H1 (cell line): ENCODE measurements around the gene GID4. TPM values are rescaled to one million over a fixed set of nuclear protein-coding genes. Genes with fewer than 3 reads are reported as not detected.

Experiments
- ASH2L ChIP-seq: fragments of 200-600, 300-600 bp; sonication (generic); IDR thresholded peaks from one replicate; pipeline ENCODE4 v1.7.1; 2017; ENCODE audit warnings: low read length
- ATF2 ChIP-seq: IDR thresholded peaks from 2 replicates; pipeline ENCODE4 v1.6.1; 2012; ENCODE audit warnings: low read length, inconsistent platforms
- BCL11A ChIP-seq, 2 experiments: IDR thresholded peaks; one replicate each; pipeline ENCODE4 v1.6.1; 2011; ENCODE audit warnings: low read depth in 2 of 2, low read length in 2 of 2, mild to moderate bottlenecking in 2 of 2
- CBX8 ChIP-seq: fragments of 300-800, 300-1000 bp; sonication (generic); IDR thresholded peaks from 2 replicates; pipeline ENCODE4 v1.7.1; 2016; ENCODE audit warnings: low read depth, low read length, borderline replicate concordance
- CHD1 ChIP-seq: IDR thresholded peaks from 2 replicates; pipeline ENCODE4 v1.6.1; 2012; ENCODE audit warnings: low read depth, low read length, improper control_type of control experiment
- CHD2 ChIP-seq: IDR thresholded peaks from 2 replicates; pipeline ENCODE4 v1.6.1; 2012; ENCODE audit warnings: low read length, improper control_type of control experiment
- CREB1 ChIP-seq: IDR thresholded peaks from 2 replicates; pipeline ENCODE4 v1.6.1; 2012; ENCODE audit warnings: inconsistent platforms
- EZH2 ChIP-seq: fragments of 200-600 bp; sonication (generic); IDR thresholded peaks from 2 replicates; pipeline ENCODE4 v1.7.1; 2012; ENCODE audit warnings: low read depth, mild to moderate bottlenecking, moderate library complexity, low read length, inconsistent platforms; ENCODE audit not compliant: severe bottlenecking
- HDAC6 ChIP-seq: IDR thresholded peaks from one replicate; pipeline ENCODE4 v1.7.1; 2012; ENCODE audit warnings: low read depth, mild to moderate bottlenecking, inconsistent platforms, low read length, moderate library complexity
- JUN ChIP-seq: IDR thresholded peaks from 2 replicates; pipeline ENCODE4 v1.6.1; 2011; ENCODE audit warnings: low read depth, mild to moderate bottlenecking, improper control_type of control experiment, low read length
- KDM5A ChIP-seq: fragments of 200-600 bp; IDR thresholded peaks from 2 replicates; pipeline ENCODE4 v1.7.1; 2012; ENCODE audit warnings: mild to moderate bottlenecking, low read length, inconsistent platforms, mixed read lengths
- PHF8 ChIP-seq: fragments of 200-600 bp; sonication (generic); conservative IDR thresholded peaks from 2 replicates; pipeline ENCODE4 v1.7.1; 2012; ENCODE audit warnings: low read depth, mild to moderate bottlenecking, inconsistent platforms, low read length, moderate library complexity
- POLR2AphosphoS5 ChIP-seq: IDR thresholded peaks from 2 replicates; pipeline ENCODE4 v1.6.1; 2011; ENCODE audit warnings: low read depth, low read length
- RAD21 ChIP-seq, 2 experiments: IDR thresholded peaks in 1 of 2; conservative IDR thresholded peaks in 1 of 2; 2 replicates each; pipeline ENCODE4 v1.6.1; 2011; ENCODE audit warnings: low read depth in 2 of 2, low read length in 2 of 2, improper control_type of control experiment in 1 of 2, inconsistent platforms in 1 of 2, mild to moderate bottlenecking in 1 of 2, moderate library complexity in 1 of 2
- RXRA ChIP-seq: IDR thresholded peaks from 2 replicates; pipeline ENCODE4 v1.6.1; 2011; ENCODE audit warnings: low read depth, mild to moderate bottlenecking, low read length, moderate library complexity; ENCODE audit not compliant: insufficient read depth
- SP1 ChIP-seq: IDR thresholded peaks from 2 replicates; pipeline ENCODE4 v1.6.1; 2011; ENCODE audit warnings: low read depth, low read length
- TAF1 ChIP-seq: IDR thresholded peaks from 2 replicates; pipeline ENCODE4 v1.6.1; 2011; ENCODE audit warnings: mild to moderate bottlenecking, low read depth, low read length
- TEAD4 ChIP-seq: IDR thresholded peaks from 2 replicates; pipeline ENCODE4 v1.6.1; 2012; ENCODE audit warnings: low read depth, low read length, inconsistent platforms, mixed read lengths
- USF2 ChIP-seq: IDR thresholded peaks from 2 replicates; pipeline ENCODE4 v1.6.1; 2011; ENCODE audit warnings: low read length, improper control_type of control experiment
- YY1 ChIP-seq: IDR thresholded peaks from 2 replicates; pipeline ENCODE4 v1.6.1; 2011; ENCODE audit warnings: low read depth, mild to moderate bottlenecking, low read length
- polyA plus RNA-seq, 7 experiments: library from polyadenylated mRNA; depleted of rRNA in 3 of 7; stranded (reverse) in 5 of 7; unstranded in 2 of 7; fragments of >200 nt in 5 of 7; fragments of 200-250 nt in 2 of 7; gene quantifications; 1 replicate in 5 of 7; 2 replicates in 1 of 7; 4 replicates in 1 of 7; pipeline versions ENCODE4 v1.2.1 to v1.2.3, GENCODE V29; 2011 to 2013; ENCODE audit warnings: missing spikeins in 2 of 7, mixed read lengths in 2 of 7
- total RNA-seq: library from RNA; stranded (reverse); fragmentation: NEBNext Ultra II Directional; extraction: Animal tissue kit (Norgen Biotek cat#: 25700); gene quantifications from 2 replicates; pipeline ENCODE4 v1.2.1, GENCODE V29; 2021
- TF ChIP-seq, protein P1 (sequence below): IDR thresholded peaks from 2 replicates; pipeline ENCODE4 v1.6.1; 2012; ENCODE audit warnings: inconsistent platforms
- TF ChIP-seq, protein P2 (sequence below): IDR thresholded peaks from 2 replicates; pipeline ENCODE4 v1.6.1; 2012; ENCODE audit warnings: inconsistent platforms

GID4 gene
- total and polyA plus RNA-seq, 2 of the 8 experiments (the other 6 are each of a cell fraction or from before 2014, with no cell fraction given), result 5.6 to 15.0 TPM

DNA sequence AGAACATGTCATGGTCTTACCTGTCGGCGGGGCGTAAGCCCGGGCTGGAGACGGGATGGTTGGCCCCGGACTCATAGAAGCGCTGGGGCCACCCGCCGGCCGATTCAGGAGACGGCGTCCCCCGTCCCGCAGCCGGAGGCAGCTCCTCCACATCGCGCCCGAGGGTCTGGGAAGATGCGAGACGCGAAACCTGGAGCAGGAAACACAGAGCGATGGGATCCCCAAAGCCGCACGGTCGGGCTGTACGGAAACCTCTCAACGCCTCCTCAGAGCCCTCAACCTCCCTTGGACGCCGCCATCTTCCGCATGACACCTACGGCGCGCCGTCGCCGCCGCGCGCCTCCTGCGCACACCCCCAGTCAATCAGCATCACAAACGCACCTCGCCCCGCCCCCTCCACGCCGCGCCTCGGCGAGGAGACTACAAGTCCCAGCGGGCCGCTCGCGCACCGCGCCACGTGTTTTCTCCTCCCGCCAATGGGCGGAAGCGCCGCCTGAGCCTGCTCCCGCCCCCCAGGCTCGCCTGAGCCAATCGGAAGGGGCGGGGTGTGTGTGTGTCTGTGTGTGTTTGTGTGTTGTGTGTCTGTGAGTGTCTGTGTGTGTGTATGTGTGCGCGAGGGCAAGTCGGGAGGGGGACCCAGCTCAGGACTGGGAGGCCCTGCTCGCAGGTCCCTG lies at the start of gene GID4, which contains the start of gene ATPAF2 (continued):
- TF ChIP-seq USF2 (peak; percentile 97), RAD21 (IDR thresholded peaks at IDR 0.05 in 1 of 2, conservative IDR thresholded peaks at IDR 0.05 in 1 of 2; ENCODE audit: low read depth in 2 of 2, low read length in 2 of 2) (no peak), RXRA (no peak), EZH2 (no peak), PHF8 (peak; percentile 71), ASH2L (peak; percentile 90), CHD1 (no peak), YY1 (peak; percentile 98), CREB1 (peak; percentile 98), SP1 (peak; percentile 97), JUN (no peak), CHD2 (peak; percentile 91), KDM5A (peak; percentile 87), TEAD4 (0 out of 2 replicates have a peak, but pooled peaks have one; percentile 11), CBX8 (no peak), ATF2 (no peak), HDAC6 (peak; percentile 23), BCL11A (IDR thresholded peaks at IDR 0.05; ENCODE audit: low read depth in 2 of 2, low read length in 2 of 2) (no peak), POLR2AphosphoS5 (peak; percentile 72), TAF1 (peak; percentile 92)
- TF ChIP-seq, protein P1, sequence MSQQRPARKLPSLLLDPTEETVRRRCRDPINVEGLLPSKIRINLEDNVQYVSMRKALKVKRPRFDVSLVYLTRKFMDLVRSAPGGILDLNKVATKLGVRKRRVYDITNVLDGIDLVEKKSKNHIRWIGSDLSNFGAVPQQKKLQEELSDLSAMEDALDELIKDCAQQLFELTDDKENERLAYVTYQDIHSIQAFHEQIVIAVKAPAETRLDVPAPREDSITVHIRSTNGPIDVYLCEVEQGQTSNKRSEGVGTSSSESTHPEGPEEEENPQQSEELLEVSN, result 0 out of 2 replicates have a peak, but pooled peaks have one; percentile 36
- TF ChIP-seq, protein P2, sequence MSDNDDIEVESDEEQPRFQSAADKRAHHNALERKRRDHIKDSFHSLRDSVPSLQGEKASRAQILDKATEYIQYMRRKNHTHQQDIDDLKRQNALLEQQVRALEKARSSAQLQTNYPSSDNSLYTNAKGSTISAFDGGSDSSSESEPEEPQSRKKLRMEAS, result peak; percentile 90
